Measurements from ENCODE around the gene PRKCE. TPM values are rescaled to one million over a fixed set of nuclear protein-coding genes. Genes with fewer than 3 reads are reported as not detected.

PRKCE gene
- total and polyA plus RNA-seq, 4 donors: 2.5 to 38.6 (median 5.8) TPM

GRCh38 chr2:46002947-46003346 is 351.5 kb downstream of the PRKCE start:
- Histone ChIP-seq H3K4me1 (ENCODE audit: control insufficient read depth in 4 of 4, insufficient read depth in 4 of 4, low read length in 3 of 4) (peaks cover 7 to 56% (median 35%) of the 10 kb centered on the region in 4 donors), H3K27ac (ENCODE audit: low read depth in 1 of 2, low read length in 2 of 2) (no peak overlapping the region), H3K27me3 (ENCODE audit: control insufficient read depth in 4 of 4, insufficient read depth in 4 of 4, low read length in 3 of 4) (no peaks in the 10 kb centered on the region), H3K36me3 (ENCODE audit: control insufficient read depth in 4 of 4, insufficient read depth in 3 of 4, low read depth in 1 of 4, low read length in 3 of 4) (no peaks in the 10 kb centered on the region), H3K9ac (ENCODE audit: low read depth in 1 of 2, low read length in 2 of 2) (no peak overlapping the region), H3K9me3 (ENCODE audit: control insufficient read depth in 4 of 4, low read length in 3 of 4) (no peaks in the 10 kb centered on the region), H3K4me3 (ENCODE audit: low read depth in 1 of 3, low read length in 3 of 3) (no peak overlapping the region)
- TF ChIP-seq FOXA2 (IDR thresholded peaks at IDR 0.05): no peak
- no peak for TF ChIP-seq GABPA (IDR thresholded peaks at IDR 0.05 in 1 of 2, conservative IDR thresholded peaks at IDR 0.05 in 1 of 2)
- TF ChIP-seq TAF1 (conservative IDR thresholded peaks at IDR 0.05): no peak
- no peak for TF ChIP-seq SP1 (IDR thresholded peaks at IDR 0.05)
- TF ChIP-seq RAD21 (IDR thresholded peaks at IDR 0.05): no peak
- no peak for TF ChIP-seq CTCF (IDR thresholded peaks at IDR 0.05; ENCODE audit: low read depth, low read length, missing input control)
- no peak for TF ChIP-seq FOXA1 (IDR thresholded peaks at IDR 0.05)
- TF ChIP-seq ZBTB33 (IDR thresholded peaks at IDR 0.05): no peak
- no peak for TF ChIP-seq REST (IDR thresholded peaks at IDR 0.05)
- no peak for TF ChIP-seq RXRA (IDR thresholded peaks at IDR 0.05)
- no peak for TF ChIP-seq YY1 (IDR thresholded peaks at IDR 0.05)
- no peak for TF ChIP-seq JUND (IDR thresholded peaks at IDR 0.05)
- TF ChIP-seq HNF4A (conservative IDR thresholded peaks at IDR 0.05): no peak
- TF ChIP-seq ATF3 (IDR thresholded peaks at IDR 0.05): no peak
- TF ChIP-seq EGR1 (IDR thresholded peaks at IDR 0.05; ENCODE audit: low read depth in 2 of 2): no peak
- no peak for TF ChIP-seq HNF4G (IDR thresholded peaks at IDR 0.05)
- no peak for TF ChIP-seq MAX (IDR thresholded peaks at IDR 0.05)
- TF ChIP-seq NR2F2 (IDR thresholded peaks at IDR 0.05): no peak
- DNase-seq (ENCODE audit: low spot score): peak; percentile 12
- 96% methylated on average over 2 of the region's 2 CpGs for WGBS

Data from liver (tissue), 9 donors.